Keratinocyte (primary cell): Measurements from ENCODE around the gene ASCL2.

Experiments used
- EZH2 ChIP-seq: IDR thresholded peaks from one replicate; pipeline ENCODE4 v1.6.1; 2012; ENCODE audit warnings: inconsistent platforms, mild to moderate bottlenecking, low read length, moderate library complexity
- TF ChIP-seq, protein P1 (sequence below), 3 experiments: IDR thresholded peaks in 1 of 3; conservative IDR thresholded peaks in 1 of 3; optimal IDR thresholded peaks in 1 of 3; 2 replicates in 2 of 3; 3 replicates in 1 of 3; pipeline versions ENCODE3 to v1.5.1; 2011; ENCODE audit warnings: low read length in 3 of 3, mild to moderate bottlenecking in 3 of 3, moderate library complexity in 2 of 3, control low read depth in 1 of 3, inconsistent platforms in 1 of 3; ENCODE audit not compliant: insufficient read depth in 2 of 3; ENCODE audit errors: extremely low read depth in 1 of 3

DNA sequence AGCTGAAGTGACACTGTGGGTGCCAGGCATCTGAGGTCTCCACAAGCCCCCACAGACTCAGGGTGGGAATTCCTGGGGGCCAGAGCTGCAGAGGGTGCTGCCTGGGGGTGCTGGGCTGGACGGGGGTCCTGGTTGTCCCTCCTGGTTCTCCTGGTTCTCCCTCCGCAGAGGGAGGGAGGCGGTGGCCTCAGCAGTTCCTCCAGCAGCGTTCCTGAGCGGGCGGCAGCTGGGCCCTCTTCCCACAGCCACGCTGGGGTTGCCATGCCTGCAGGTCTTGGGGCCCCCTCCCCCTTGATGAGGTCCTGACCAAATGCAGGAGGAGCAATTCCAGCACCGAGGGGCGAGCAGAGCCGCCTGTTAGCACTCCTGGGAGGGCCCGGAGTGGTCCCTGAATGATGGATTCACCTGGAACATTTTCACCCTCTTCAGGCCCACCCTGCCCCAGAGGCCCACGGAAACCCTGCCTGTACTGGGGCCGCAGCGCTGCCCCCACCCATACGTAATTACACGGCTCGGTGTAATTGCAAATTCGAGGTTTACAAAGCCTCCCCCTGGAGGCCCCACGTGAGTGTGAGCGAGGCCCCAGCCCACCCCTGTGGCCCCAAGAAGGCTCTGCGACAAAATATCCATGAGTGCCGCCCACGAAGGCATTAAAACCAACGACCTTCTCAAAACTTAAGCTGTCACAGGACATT is 30.7 kb upstream of the ASCL2 start:
- TF ChIP-seq, protein P1, sequence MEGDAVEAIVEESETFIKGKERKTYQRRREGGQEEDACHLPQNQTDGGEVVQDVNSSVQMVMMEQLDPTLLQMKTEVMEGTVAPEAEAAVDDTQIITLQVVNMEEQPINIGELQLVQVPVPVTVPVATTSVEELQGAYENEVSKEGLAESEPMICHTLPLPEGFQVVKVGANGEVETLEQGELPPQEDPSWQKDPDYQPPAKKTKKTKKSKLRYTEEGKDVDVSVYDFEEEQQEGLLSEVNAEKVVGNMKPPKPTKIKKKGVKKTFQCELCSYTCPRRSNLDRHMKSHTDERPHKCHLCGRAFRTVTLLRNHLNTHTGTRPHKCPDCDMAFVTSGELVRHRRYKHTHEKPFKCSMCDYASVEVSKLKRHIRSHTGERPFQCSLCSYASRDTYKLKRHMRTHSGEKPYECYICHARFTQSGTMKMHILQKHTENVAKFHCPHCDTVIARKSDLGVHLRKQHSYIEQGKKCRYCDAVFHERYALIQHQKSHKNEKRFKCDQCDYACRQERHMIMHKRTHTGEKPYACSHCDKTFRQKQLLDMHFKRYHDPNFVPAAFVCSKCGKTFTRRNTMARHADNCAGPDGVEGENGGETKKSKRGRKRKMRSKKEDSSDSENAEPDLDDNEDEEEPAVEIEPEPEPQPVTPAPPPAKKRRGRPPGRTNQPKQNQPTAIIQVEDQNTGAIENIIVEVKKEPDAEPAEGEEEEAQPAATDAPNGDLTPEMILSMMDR (optimal IDR thresholded peaks at IDR 0.05 in 1 of 3, IDR thresholded peaks at IDR 0.05 in 1 of 3, conservative IDR thresholded peaks at IDR 0.05 in 1 of 3; ENCODE audit: extremely low read depth in 1 of 3, insufficient read depth in 2 of 3, low read length in 3 of 3) = no peak
- no peak for TF ChIP-seq EZH2
